Amygdala (tissue), 56 donors: ENCODE results near the gene ERICH6B.

Experiments used
- DNase-seq, 56 donors: peaks; one replicate each; lab custom pipeline; 2025; lab: John Stamatoyannopoulos, UW

Gene ERICH6B

GRCh38 chr13:45545686-45546409 is 69.7 kb downstream of the ERICH6B start:
- DNase-seq: no peak

GRCh38 chr13:45544520-45544919 is 71.0 kb downstream of the ERICH6B start:
- DNase-seq: no peak

GRCh38 chr13:45542878-45543277 is 72.7 kb downstream of the ERICH6B start:
- DNase-seq: no peak

- DNase-seq: no peak
Measured at GRCh38 chr13:45542391-45542790, 73.1 kb downstream of the ERICH6B start.

- DNase-seq: no peak
Measured at GRCh38 chr13:45541806-45542205, 73.7 kb downstream of the ERICH6B start.

- no peak for DNase-seq
Measured at GRCh38 chr13:45540864-45541263, 74.7 kb downstream of the ERICH6B start.

- DNase-seq: no peak
Measured at GRCh38 chr13:45540195-45540594, 75.3 kb downstream of the ERICH6B start.

- DNase-seq: no peak
Measured at GRCh38 chr13:45538382-45538781, 77.2 kb downstream of the ERICH6B start.

GRCh38 chr13:45537516-45537915 is 78.0 kb downstream of the ERICH6B start:
- no peak for DNase-seq

GRCh38 chr13:45536224-45536623 is 79.3 kb downstream of the ERICH6B start:
- no peak for DNase-seq

GRCh38 chr13:45534604-45535003 is 80.9 kb downstream of the ERICH6B start:
- DNase-seq: no peak

GRCh38 chr13:45529758-45530157 is 85.8 kb downstream of the ERICH6B start:
- no peak for DNase-seq

GRCh38 chr13:45527699-45528462 is 87.7 kb downstream of the ERICH6B start:
- no peak for DNase-seq

GRCh38 chr13:45522571-45522970 is 93.0 kb downstream of the ERICH6B start:
- DNase-seq: no peak

- peak in 2 of 56 donors; percentile 12 to 14 for DNase-seq
Measured at GRCh38 chr13:45521297-45521696, 94.2 kb downstream of the ERICH6B start.

GRCh38 chr13:45519493-45519892 is 96.0 kb downstream of the ERICH6B start:
- DNase-seq: no peak

- DNase-seq: no peak
Measured at GRCh38 chr13:45518525-45519245, 96.9 kb downstream of the ERICH6B start.

GRCh38 chr13:45516757-45517156 is 98.8 kb downstream of the ERICH6B start:
- DNase-seq: no peak

- no peak for DNase-seq
Measured at GRCh38 chr13:45512098-45512496, 103.4 kb downstream of the ERICH6B start.

GRCh38 chr13:45511310-45512097 is 104.0 kb downstream of the ERICH6B start:
- peak in 10 of 56 donors; percentile 0 to 83 (median 16) for DNase-seq

GRCh38 chr13:45510672-45511071 is 104.9 kb downstream of the ERICH6B start:
- DNase-seq: no peak
